Panc1 (cell line): ENCODE data around the gene TUBB2B.

Experiments used
- CTCF ChIP-seq: fragments of 450-650 bp; IDR thresholded peaks from 2 replicates; pipeline ENCODE4 v1.5.1; 2017; ENCODE audit warnings: mild to moderate bottlenecking
- POLR2AphosphoS5 ChIP-seq: IDR thresholded peaks from 2 replicates; pipeline ENCODE4 v1.6.1; 2012; ENCODE audit warnings: mild to moderate bottlenecking, low read depth, low read length, moderate library complexity
- SIN3A ChIP-seq: IDR thresholded peaks from 2 replicates; pipeline ENCODE4 v1.6.1; 2012; ENCODE audit warnings: low read depth, mild to moderate bottlenecking, low read length, moderate library complexity, borderline replicate concordance; ENCODE audit not compliant: insufficient read depth

- TF ChIP-seq CTCF (no peak), SIN3A (no peak), POLR2AphosphoS5 (no peak)
Observed at GRCh38 chr6:3230256-3230882, 2.9 kb upstream of the TUBB2B start.
